Natural killer cell (primary cell): ENCODE data around the gene OPRL1. TPM values are rescaled to one million over a fixed set of nuclear protein-coding genes. Genes with fewer than 3 reads are reported as not detected.
A peak's percentile ranks its signal among the peaks of the same experiment; 100 is the strongest.

Experiments
- ATAC-seq, 3 donors: fragments of 150-1000 bp in 2 of 3; fragments of 200-7000 bp in 1 of 3; cut with Tn5 transposase; 1 replicate in 1 of 3; 2 replicates in 2 of 3; pipeline ENCODE4 v1.10.0; 2021; ENCODE audit warnings: mild to moderate bottlenecking in 2 of 3, moderate library complexity in 2 of 3
- DNase-seq, 2 donors: peaks; one replicate each; pipeline versions ENCODE4 v3.0.0 to v3.0.0-alpha.2; 2013 to 2021; ENCODE audit warnings: mixed read lengths in 1 of 2
- H3K27ac ChIP-seq: one replicate; pipeline ENCODE4 v1.5.1; 2013; ENCODE audit warnings: mild to moderate bottlenecking, low read length
- H3K27me3 ChIP-seq: one replicate; pipeline ENCODE4 v1.6.1; 2013; ENCODE audit warnings: low read length; ENCODE audit not compliant: control insufficient read depth, insufficient read depth
- H3K36me3 ChIP-seq: one replicate; pipeline ENCODE4 v1.6.1; 2013; ENCODE audit warnings: low read length; ENCODE audit not compliant: control insufficient read depth, insufficient read depth
- H3K4me1 ChIP-seq: one replicate; pipeline ENCODE4 v1.6.1; 2013; ENCODE audit warnings: low read length; ENCODE audit not compliant: control insufficient read depth, insufficient read depth
- H3K4me3 ChIP-seq: one replicate; pipeline ENCODE4 v1.5.1; 2013; ENCODE audit warnings: low read length
- H3K9me3 ChIP-seq: one replicate; pipeline ENCODE4 v1.6.1; 2013; ENCODE audit warnings: low read length; ENCODE audit not compliant: control insufficient read depth, insufficient read depth
- H3K27ac Mint-ChIP-seq, 2 donors: one replicate each; pipeline ENCODE4 v1.8.0; 2022; ENCODE audit warnings: mild to moderate bottlenecking in 2 of 2, mixed read lengths in 2 of 2, moderate library complexity in 1 of 2
- H3K27me3 Mint-ChIP-seq, 2 donors: one replicate each; pipeline ENCODE4 v1.8.0; 2022; ENCODE audit warnings: low read depth in 2 of 2, mixed read lengths in 2 of 2
- H3K36me3 Mint-ChIP-seq: one replicate; pipeline ENCODE4 v1.8.0; 2022; ENCODE audit warnings: mixed read lengths
- H3K4me1 Mint-ChIP-seq, 2 donors: one replicate each; pipeline ENCODE4 v1.8.0; 2022; ENCODE audit warnings: mixed read lengths in 2 of 2
- H3K4me3 Mint-ChIP-seq: one replicate; pipeline ENCODE4 v1.8.0; 2022; ENCODE audit warnings: mild to moderate bottlenecking, moderate library complexity, mixed read lengths
- H3K9me3 Mint-ChIP-seq, 2 donors: one replicate each; pipeline ENCODE4 v1.8.0; 2022; ENCODE audit warnings: mixed read lengths in 2 of 2
- CTCF ChIP-seq: fragments of 200-600 bp; IDR thresholded peaks from one replicate; pipeline ENCODE4 v1.8.0; 2022; ENCODE audit warnings: antibody characterized with exemption
- WGBS: methylation state at CpG from one replicate; pipeline ENCODE4 v1.1.7; 2013; ENCODE audit warnings: missing lambda C conversion rate; ENCODE audit not compliant: insufficient coverage; 5-methylcytosine and 5-hydroxymethylcytosine counted together
- intact Hi-C: fragments of 100-400 bp; cut with micrococcal nuclease; formaldehyde crosslinking; loops from one replicate; pipeline ENCODE4 v1.14.2; 2022
- total RNA-seq, 4 donors: library from RNA; stranded (reverse); fragments of 120-200 nt in 1 of 4; gene quantifications; one replicate each; pipeline versions ENCODE4 v1.2.3 to v1.2.4, GENCODE V29; 2013 to 2022

The OPRL1 gene
- total RNA-seq, 3 donors from 2014 or later (not counting 1 experiment from before 2014, with no cell fraction given) = 1.2 to 2.2 (median 1.4) TPM

DNA sequence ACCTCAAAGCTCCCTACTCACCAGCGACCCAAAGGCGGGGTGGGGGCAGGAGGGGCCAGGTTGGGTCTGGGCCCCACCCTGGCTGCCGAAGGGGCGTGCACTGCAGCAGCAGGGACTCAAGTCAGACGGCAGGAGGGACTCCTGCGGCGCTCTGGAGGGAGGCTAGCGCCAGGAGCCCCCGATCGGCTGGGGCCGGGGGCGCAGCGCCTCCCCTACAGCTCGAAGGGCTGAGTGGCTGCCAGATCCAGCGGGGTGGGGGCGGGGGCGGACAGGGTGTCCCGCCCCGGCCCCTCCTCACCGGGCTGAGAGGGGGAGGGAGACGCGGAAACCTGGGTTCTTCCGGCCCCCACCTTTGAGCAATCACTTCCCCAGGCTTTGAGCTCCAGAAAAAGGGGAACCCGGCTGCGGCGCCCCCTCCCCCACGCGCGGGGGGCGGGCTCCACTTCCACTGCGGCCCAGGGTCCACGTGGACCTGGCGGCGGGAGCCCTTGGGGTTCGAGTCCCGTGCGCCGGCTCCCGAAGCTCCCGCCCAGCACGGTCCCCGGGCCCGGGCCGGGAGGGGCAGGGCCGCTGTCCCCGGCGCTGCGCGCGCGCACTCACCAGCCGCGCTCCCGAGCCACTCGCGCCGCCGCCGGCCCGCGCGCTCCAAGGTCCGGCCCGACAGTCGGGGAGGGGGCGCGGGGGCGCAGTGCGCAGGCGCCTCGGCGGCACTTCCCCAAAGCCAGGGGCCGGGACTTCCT, 439 bp upstream of the OPRL1 start, which contains the start of gene RGS19:
Gene RGS19 (minus strand): TSS at position 246 of the 740 bp plus-strand sequence. CDS start 2,632 bp downstream, outside the sequence.
- Histone ChIP-seq H3K27me3 (peaks cover 2% of the 10 kb centered on the region), H3K4me3 (peak within 1 kb of the TSS; percentile 75), H3K4me1 (peaks cover 68% of the 10 kb centered on the region), H3K36me3 (peaks cover 15% of the 10 kb centered on the region), H3K27ac (peak within 1 kb of the TSS; percentile 77), H3K9me3 (no peaks in the 10 kb centered on the region)
- no peaks in the 10 kb centered on the region for H3K36me3 Mint-ChIP-seq
- peak within 1 kb of the TSS; percentile 82 to 92 for H3K27ac Mint-ChIP-seq
- WGBS = under 1% methylated on average over 73 of the region's 73 CpGs
- ATAC-seq (peak; percentile 38 to 70 (median 41)), DNase-seq (peak; percentile 54 to 83)
- intact Hi-C loops = no loop called here
- H3K4me3 Mint-ChIP-seq = peak within 1 kb of the TSS; percentile 90
- H3K4me1 Mint-ChIP-seq = peaks cover 26 to 61% of the 10 kb centered on the region in 2 donors
- no peak for TF ChIP-seq CTCF
- no peaks in the 10 kb centered on the region for H3K9me3 Mint-ChIP-seq
- H3K27me3 Mint-ChIP-seq = peaks cover 0 to 4% of the 10 kb centered on the region in 2 donors

DNA sequence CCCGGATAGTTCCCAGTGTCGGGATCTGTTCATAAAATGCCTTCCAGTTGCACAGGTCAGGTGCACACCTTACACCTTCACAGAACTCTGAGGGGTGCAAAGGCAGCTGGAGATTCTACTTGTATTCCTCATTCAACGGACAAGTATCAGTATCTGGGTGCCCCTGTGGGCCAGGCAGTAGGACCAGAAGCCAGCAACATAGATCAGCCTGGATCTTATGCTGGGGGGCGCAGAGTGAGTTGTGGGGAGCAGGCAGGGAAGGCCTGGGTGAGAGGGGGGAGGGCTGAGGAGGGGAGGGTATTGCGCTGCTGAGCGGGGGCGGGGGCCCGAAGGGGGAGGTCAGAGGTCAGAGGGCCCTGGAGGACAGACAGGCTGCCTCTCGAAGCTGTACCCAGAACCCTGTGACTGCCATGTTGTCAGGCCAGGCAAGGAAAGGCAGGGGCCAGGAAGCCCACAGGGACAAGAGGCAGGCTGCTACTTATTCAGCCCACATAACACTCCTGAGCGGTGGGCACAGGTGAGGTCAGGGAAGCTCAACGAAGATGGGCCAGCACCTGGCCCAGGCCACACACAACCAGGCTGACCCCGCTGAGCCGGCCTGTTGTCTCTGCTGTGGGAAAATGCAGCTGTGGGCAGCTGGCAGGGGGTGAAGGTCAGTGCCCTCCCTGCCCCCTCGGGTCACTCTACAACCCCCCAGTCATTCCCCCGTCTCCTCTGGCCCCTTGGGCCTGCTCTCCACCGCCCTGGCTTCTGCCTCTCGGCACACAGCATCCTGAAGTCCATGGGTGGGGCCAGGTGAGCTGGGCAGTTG, 1.1 kb downstream of the OPRL1 start:
- no peaks in the 10 kb centered on the region for H3K9me3 ChIP-seq
- peaks cover 11 to 15% of the 10 kb centered on the region in 2 donors for H3K27me3 Mint-ChIP-seq
- no peak overlapping the region for H3K4me3 ChIP-seq
- H3K27ac ChIP-seq = peak overlapping the region; percentile 77
- no peak for TF ChIP-seq CTCF
- peaks cover 62% of the 10 kb centered on the region for H3K4me1 ChIP-seq
- no peaks in the 10 kb centered on the region for H3K9me3 Mint-ChIP-seq
- peaks cover 26 to 58% of the 10 kb centered on the region in 2 donors for H3K4me1 Mint-ChIP-seq
- ATAC-seq = no peak
- peak in 1 of 2 donors; percentile 34 for DNase-seq
- peak overlapping the region; percentile 76 to 81 for H3K27ac Mint-ChIP-seq
- 85% methylated on average over 17 of the region's 17 CpGs for WGBS
- intact Hi-C loops = no loop called here
- H3K36me3 Mint-ChIP-seq = no peaks in the 10 kb centered on the region
- peak overlapping the region; percentile 79 for H3K4me3 Mint-ChIP-seq
- peaks cover 12% of the 10 kb centered on the region for H3K27me3 ChIP-seq
- H3K36me3 ChIP-seq = peaks cover 6% of the 10 kb centered on the region

GRCh38 chr20:64081624-64081964, 1.7 kb downstream of the OPRL1 start:
- H3K27ac Mint-ChIP-seq = peak overlapping the region; percentile 62 to 80
- peaks cover 26 to 53% of the 10 kb centered on the region in 2 donors for H3K4me1 Mint-ChIP-seq
- WGBS = 91% methylated on average over 6 of the region's 6 CpGs
- Histone ChIP-seq H3K27ac (no peak overlapping the region), H3K36me3 (peaks cover under 1% of the 10 kb centered on the region), H3K9me3 (no peaks in the 10 kb centered on the region), H3K4me1 (peaks cover 56% of the 10 kb centered on the region), H3K27me3 (peaks cover 12% of the 10 kb centered on the region), H3K4me3 (no peak overlapping the region)
- H3K36me3 Mint-ChIP-seq = no peaks in the 10 kb centered on the region
- no peak for TF ChIP-seq CTCF
- peaks cover 15 to 17% of the 10 kb centered on the region in 2 donors for H3K27me3 Mint-ChIP-seq
- H3K9me3 Mint-ChIP-seq = no peaks in the 10 kb centered on the region
- ATAC-seq (no peak), DNase-seq (no peak)
- H3K4me3 Mint-ChIP-seq = peak overlapping the region; percentile 83
- intact Hi-C loops = no loop called here
